Right lung (tissue), 5 donors: ENCODE measurements around the gene HOXB7. TPM values are rescaled to one million over a fixed set of nuclear protein-coding genes. Genes with fewer than 3 reads are reported as not detected.

Experiments used
- DNase-seq, 2 donors: peaks; one replicate each; pipeline ENCODE4 v3.0.0-alpha.2; 2013
- polyA plus RNA-seq, 5 donors: library from polyadenylated mRNA; unstranded; fragments of 120-200 nt; gene quantifications; one replicate each; pipeline versions ENCODE4 v1.2.1 to v1.2.3, GENCODE V29; 2013; ENCODE audit warnings: inconsistent platforms in 1 of 5, low replicate concordance in 1 of 5; ENCODE audit not compliant: insufficient read length in 5 of 5, insufficient read depth in 1 of 5

HOXB7 gene
- polyA plus RNA-seq, 5 donors, result 6.2 to 8.7 (median 7.4) TPM

DNA sequence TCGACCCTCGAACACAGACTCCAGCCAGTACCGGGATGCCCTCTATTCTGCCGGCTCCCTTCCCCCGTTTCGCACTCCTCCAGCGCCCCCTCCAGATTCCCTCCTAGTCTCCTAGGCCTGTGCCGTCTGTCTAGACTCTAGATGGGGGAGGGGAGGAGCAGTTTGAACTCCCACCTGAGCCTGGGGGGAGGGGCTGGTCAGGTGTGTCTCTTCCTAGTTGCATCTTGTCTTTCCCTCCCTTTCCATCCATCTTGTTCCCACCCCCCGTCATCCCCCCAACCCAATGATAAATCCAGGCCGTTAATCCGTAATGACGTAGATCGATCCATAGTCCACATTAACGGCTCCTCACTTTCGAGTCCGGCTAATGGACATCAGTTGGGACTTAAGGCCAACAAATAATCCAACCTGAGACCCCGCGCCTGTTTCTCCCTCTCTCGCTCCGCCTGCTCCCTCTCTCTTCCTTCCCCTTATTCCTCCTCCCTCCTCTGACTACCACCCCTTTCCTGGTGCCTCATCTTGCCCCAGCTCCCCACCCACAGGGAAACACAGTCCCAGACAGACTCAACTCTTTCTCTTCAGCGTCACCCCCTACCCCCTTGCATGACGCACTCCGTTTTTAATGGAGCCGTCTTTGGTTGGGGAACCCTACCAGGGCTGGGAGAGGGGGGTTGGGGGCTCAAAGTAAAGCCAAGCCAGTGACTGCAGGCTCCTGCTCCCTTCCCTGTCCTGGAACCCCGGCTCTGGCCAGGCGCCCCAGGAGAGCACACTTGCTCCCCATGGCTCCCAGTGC is 13.9 kb downstream of the HOXB7 start:
- DNase-seq, result peak in 1 of 2 donors; percentile 47

DNA sequence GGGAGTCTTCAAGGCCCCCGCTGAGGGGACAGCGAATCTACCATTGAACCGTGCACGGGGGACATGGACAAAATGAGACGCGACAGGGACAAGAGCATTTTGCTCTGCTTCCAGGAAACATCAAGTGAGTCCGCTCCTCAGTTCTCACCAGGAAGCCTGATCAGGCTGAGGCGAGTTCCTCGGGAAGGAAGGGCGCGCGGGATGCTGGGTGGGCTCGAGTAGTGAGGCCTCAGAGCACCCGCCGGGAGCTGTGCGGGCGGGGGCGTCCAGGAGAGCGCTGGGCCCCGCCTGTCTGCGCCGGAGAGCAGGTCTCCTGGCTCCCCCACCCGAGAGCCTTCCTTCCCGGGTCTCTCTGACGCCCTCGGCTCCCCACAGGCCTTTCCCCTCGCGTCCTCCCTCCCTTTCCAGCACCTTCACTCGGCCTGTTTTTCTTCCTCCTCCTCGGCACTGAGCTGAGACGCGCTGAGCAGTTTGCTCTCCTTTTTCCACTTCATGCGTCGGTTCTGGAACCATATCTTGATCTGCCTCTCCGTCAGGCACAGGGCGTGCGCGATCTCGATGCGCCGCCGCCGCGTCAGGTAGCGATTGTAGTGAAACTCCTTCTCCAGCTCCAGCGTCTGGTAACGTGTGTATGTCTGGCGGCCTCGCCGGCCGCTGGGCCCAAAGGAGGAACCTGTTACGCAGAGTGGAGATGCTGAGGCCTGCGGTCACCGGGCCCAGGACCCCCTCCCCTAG is 14.7 kb downstream of the HOXB7 start:
- DNase-seq, result peak in 1 of 2 donors; percentile 29

DNA sequence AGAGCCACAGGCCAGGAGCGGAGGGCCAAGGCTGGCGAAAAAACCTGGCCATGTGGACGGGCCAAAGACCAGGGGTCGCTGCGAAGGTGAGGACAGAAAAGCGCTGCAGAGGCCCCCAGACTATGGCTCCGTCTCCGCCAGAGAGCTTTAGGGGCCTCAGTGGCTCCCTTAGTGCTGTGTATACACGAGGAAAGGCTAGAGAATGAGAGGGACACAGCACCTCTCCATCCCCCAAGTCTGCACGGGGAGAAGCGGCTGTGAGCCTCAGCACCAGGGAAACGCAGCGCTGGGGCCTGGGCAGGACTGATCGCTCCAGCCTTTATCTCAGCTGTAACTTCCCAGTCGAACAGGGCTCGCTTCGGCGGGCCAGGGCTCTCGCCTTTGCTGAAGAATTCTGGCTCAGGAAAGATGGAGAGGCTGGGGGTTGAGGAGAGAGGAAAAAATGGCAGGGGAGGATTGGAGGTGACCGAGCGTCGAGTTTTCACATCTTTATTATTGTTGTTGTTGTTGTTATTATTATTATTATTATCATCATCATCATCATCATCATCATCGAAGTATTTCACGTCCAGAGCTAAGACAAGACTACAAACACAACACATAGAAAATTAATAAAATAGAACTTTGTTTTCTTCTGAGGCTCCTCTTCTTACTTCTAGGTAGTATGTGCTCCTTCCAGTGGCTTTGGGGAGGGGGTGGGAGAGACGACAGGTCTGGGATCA is 15.4 kb downstream of the HOXB7 start:
- no peak for DNase-seq

DNA sequence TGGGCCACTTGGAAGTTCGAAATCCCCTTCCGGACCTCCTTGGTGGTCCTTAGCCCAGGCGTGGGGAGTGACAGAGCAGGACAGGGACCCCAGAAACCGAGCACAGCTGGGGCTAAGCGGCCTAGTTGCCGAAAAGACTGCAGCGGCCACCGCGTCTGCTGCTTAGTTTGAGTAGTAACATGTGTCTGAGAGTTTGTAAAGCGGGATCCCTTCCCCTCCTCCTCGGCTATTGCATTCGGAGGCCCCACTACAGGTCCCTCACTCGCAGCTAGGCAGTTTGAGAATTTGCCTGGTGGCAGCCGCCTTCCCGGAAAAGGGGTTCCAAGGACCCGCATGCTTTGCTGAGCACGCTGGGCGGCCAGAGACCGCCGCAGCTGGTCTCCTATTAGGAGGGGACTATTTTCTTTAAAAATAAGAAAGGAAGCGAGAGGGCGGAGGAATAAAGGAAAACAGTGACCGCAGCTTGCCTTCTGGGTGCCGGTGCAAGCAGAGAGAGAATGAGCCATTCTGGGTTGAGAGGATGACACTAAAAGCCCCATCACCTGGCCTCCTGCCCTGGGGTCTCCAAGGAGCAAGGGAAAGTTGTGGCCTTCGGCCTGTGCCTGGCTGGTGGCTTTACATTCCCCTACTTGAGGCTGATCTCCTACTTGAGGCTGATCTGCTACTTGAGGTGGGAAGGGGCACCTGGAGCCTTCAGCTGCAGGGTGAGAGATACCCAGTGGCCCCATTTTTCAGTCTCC is 16.1 kb downstream of the HOXB7 start:
- peak in 1 of 2 donors; percentile 62 for DNase-seq

DNA sequence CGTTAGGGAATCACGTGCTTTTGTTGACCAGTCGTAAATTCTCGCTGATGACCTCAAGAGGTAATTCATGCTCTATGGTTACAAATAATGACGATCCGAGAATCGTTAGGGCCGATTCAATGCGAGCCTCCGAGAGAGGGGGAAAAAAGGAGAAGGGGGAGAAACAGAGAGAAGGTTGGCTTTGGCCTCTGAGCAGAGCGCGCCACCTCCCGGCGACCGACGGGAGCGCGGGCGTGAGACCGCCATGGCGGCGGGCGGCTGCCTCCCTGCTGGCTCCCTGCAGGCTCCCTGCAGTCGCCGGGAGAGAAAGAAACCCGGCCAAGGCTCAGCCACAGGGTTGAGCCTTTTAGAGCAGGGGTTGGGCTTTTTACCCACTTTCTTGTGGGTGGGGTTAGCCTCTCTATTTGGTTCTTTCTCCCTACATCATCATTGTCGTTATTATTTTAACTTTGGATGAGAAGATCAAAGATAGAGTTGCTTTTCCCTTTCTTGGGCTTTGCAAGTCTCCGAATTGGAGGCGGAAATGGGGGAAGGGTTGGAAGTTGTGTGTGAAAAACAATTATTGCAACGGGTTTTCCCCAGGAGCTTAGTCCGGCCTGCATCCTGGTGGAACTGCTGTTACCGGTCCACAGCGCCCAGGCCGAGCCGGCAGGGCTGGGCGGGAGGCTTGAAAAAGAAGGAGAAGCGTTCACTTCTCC is 16.8 kb downstream of the HOXB7 start:
- DNase-seq, result peak; percentile 94 to 97

DNA sequence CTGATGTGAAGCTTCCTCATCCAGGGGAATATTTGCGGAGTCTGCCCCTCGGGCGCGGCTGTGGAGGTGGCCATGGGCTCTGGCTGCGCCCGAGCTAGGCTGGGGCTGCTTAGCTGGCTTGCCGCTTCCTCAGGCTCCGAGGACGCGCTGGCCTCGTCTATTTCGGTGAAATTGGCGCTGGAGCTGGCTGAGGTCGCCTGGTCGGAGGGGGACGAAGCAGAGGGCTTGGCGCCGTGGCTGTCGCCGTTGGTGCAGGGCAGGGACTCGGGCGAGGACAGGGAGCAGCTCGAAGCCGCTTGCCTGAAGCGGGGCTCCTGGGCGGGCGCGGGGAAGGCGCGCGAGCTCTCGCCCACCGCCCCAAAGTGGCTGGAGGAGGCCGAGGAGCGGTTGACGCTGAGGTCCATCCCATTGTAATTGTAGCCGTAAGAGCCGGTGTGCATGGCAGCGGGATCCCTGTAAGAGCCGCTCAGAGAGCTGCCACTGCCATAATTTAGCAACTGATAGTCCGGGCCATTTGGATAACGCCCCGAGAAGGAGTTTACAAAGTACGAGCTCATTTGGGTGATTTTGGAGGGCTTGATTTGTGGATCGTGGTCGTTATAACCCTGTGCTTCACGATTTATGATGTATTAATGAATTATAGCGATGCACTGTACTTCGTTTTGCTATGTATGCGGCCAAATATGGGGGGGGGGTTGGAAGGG is 17.5 kb downstream of the HOXB7 start, which contains the start of gene HOXB5:
Gene HOXB5 (minus strand): TSS at position 654 of the 704 bp plus-strand sequence. CDS start 97 bp downstream, at position 557.
- DNase-seq, result peak in 1 of 2 donors; percentile 31

DNA sequence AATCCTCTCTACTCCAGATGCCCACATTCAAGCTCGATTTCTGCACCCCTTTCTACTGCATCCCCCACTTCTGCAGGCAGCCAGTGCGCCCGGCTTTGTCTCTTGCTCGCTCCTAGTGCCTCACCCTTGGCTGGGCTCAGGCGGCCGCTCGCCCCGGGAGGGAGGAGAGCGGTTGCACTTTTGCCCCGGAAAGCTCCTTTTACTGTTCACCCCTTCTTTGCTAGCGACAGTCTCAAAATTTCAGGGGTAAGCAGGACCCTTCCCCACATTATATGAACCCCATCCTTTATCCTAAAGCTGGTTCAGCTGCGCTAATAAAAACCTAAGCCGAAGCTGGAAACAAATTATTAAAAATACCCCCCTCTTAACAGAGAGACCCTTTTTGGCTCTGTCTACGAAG is 18.2 kb downstream of the HOXB7 start:
- no peak for DNase-seq

DNA sequence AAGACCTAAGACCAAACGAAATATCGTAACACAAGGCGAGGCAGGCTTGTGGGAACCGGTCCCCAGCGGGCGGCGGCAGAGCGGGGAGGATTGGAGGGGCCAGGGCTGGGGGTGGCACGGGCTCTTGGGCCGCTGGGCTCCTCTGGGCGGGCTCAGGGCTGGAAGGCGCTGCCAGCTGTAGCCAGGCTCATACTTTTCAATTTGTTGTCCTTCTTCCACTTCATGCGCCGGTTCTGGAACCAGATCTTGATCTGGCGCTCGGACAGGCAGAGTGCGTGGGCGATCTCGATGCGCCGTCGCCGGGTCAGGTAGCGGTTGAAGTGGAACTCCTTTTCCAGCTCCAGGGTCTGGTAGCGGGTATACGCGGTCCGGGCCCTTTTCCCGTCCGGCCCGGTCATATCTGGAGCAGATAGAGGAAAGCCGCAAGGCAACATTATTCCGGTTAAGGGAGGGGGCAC is 18.7 kb downstream of the HOXB7 start:
- no peak for DNase-seq

DNA sequence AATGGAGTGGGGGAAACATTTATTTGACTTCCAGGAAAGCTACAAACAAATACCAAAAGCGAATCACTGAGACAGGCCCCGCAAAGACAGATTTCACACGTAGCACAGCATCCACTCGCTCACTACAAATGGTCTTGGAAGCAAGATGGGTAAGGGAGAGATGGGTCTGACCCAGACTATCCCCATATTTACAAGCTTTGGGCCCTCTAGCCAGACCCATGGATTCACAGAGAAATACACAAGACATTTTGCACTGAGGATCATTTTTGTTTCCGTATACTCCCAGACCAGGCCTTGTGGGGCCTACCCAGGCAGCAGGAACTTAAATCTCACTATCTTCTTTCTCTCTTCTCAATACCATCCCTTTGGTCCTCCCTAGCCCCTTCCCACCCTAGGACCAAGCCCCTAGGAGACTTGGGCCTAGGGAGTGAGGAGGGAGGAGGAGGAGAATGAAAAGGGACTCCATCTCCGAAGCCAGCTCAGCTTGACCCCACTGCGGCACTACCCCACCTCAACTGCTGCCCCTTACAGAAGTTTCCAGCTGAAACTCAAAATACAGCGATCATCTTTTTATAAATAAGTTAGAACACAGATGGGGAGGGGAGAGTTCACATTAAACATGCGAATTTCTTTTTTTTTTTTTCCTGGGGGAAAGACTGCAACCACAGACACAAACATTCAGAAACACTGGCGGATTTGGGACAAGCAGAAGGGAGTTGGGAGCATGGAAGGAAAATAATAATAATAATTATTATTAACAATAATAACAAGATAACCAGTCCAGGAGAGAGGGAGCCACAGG is 19.4 kb downstream of the HOXB7 start:
- DNase-seq, result peak in 1 of 2 donors; percentile 28

DNA sequence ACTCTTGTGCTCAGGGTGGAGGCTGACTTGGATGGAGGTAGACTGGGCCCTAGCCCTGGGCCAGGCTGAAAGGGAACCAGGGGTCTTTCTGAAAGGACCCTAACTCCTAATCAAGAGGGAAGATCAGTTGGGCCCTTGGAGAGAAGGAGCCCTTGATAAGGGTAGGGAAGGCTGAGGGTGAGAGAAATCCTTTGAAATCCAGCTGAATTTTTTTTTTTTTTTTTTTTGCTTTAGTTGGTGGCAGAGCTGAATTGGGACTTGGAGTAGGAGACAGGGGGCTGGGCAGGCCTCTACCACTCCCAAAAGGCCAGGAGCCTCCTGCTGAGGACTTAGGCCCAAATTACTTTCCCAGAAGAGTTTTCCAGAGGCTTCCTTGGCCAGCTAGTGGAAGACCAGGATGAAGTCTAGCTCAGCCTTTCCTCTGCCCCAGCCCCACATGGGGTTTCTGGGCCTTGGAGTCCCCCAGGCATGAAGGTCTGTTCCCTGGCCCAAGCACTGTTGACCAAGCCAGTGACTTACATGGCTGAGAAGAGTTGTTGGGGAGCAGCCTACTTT is 20.1 kb downstream of the HOXB7 start:
- DNase-seq, result no peak

DNA sequence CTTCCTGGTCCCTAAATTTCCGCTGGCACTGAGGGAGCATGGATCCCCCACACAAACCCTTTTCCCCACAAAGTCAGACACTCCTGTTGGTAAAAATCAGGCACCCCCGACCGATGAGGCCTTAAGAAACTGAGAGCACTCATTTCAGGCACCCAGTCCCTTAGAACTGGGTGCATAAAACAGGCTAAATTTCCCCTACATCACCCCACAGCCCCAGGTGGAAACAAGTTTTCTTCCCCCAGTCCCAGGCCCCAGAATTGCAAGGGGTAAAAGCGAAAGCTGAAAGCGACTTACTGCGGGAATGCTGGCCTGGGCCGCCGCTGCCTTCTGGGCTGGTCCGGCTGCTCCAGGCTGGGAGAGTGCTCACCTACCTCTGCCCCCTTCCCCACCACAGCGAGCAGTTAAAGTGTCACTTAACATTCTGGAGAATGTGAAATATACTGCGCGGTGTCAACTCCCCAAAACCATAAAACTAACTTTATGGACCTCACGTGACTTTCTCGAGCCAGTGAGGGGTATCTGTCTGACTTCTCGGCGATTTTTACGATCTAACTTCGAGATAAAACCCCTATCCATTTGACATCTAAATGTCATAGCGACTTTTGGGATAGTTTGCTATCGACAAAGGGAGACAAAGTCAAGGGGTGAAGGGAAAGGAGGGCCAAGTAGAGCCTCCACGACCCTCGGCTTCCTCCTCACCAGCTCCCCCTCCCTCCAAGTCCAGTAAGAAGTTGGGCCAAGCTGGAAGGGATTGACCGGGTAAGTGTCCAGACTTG is 20.8 kb downstream of the HOXB7 start, which contains the start of gene HOXB3:
Gene HOXB3 (minus strand): TSS at position 411 of the 776 bp plus-strand sequence. CDS start 37,767 bp downstream, outside the sequence.
- peak in 1 of 2 donors; percentile 48 for DNase-seq

DNA sequence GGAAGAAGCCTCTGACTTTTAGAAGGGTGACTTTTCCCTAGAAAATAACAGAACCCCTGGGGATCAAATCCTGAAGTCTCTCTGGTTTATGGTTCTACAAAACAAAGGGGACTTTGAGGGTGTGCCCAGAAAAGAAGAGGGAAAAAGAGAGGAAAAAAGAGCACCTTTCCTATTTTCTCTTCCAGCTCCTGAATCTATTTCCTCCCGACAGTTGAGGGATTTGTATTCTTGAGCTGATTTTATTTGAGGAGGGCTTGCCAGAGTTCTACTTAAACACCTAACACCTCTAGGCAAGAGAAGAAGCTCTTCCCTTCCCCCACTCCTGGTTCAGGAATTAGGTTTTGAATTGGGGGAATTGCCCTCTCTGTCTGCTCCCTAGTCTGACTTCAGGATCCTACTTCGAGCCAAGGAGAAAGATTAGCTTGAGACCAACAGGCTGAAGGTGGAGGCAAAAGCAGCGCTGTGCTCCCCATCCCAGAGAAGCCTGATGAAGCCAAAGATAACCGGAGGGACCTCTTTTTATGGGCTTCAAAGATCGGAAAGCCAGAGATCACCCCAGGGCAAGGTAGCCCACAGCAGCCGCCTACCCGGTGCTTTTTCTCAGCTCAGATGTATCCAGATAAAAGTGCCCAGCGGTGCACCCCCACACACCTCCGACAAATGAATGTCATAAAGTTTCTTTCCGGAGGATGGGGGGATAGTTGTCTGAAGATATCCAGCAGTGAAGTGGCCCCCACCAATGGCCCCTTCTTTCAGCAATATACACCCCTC is 21.6 kb downstream of the HOXB7 start:
- DNase-seq, result no peak

DNA sequence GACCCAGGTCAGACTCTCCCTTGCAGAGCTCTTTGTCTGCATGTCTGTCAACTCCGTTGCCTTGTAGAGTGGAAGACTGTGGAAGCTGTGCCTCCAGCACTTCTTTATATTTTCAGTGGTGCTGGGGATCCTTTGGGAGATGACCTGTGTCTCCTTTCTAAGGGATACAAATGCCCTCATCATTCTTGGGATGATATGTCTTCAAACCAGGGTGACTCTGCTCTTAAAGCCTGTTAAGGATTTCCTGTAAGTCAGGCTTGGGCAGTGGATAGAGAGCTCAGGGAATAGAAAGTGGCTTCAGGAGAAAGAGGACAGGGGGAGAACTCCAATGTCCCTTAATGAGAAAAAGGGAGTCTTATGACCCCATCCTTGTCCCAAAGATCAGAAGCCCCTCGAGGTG is 22.3 kb downstream of the HOXB7 start:
- no peak for DNase-seq

DNA sequence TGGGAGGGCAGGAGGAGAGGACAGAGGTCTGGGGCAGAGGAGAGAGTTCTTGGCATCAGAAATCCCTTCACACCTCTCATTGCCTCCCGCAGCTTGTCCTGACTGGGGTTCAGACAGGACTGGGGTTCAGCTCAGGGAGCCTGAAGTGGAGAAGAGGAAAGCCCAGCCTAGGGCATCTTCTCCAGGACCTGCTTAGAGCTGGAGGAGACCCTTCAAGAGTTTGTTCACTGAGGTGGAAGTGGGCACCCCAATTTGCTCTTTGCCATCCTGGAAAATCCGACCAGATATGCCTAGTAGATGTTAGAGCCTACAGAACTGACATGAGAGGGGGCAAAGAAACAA is 22.8 kb downstream of the HOXB7 start:
- DNase-seq, result no peak

DNA sequence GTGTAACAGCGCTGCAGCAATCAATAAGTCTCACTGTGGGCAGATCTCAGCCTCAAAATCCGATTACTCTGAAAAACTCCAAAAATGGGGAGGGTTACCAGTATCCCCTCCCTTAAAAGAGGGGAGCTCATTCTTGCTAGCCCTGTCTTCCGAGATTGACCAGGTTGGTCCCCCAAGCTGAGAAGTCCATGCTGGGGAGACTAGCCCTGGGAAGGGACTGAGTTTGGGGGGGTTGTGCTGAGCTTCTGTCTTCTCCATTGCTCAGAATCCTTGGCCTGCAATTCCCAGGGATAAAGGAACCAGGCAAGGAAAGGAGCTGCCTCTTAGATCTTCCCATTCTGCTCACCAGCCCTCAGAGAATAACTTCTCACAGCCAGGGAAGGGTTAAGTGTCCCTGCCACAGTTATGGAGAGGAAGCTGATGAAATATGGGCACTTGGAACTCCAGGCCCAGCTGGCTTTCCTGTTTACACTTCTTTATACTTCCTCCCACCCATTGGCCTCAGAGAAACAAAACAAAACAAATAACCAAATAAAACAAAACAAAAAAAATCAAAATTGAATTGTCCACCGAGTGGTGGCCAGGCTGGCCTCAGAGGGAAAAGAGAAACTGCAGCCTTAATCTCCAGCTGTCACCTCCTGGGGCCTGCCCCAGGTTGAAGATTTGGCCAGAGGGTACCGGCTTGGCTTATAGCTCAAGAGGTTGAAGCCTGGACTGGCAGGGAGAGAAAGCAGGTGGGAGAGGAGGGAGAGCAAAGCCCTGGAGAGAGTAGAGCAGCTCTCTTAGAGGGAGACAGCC is 23.3 kb downstream of the HOXB7 start:
- peak in 1 of 2 donors; percentile 66 for DNase-seq
